GM18868 (cell line): ENCODE data around the gene ANO7.

Experiments
- ATAC-seq: cut with Tn5 transposase; IDR thresholded peaks from one replicate; pipeline ENCODE4 v1.9.1; 2021; ENCODE audit warnings: mild to moderate bottlenecking, moderate library complexity; ENCODE audit not compliant: unreplicated experiment

Gene ANO7

DNA sequence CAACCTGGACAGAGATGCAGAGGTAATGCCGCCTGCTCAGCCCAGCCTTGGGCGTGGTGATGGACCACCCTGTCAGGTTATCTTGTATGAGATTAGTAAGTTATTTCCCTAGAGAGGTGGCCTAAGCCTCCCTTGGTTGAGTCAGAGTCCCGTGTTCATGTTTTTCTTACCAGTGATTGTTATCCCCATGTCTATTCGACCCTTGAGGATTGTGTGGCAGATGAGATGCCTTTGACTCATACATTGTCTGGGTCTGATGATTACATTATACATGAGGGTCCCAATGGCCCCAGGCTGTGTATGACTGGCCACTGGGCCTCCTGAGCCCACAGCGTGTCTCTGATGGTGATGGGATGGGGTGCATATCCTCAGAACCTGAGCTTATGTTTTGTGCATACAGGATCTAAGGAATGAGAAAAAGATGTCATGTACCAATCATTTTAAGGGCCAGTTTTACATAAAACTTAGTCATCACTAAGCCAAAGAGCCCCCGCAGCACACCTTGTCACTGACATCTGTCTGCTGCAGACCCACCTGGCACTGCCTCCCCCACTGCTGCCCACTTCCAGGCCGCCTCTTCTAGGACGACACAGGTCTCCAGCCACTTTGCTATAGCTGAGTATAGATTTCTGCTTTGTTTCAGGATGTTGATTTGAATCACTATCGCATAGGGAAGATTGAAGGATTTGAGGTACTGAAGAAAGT lies 30.5 kb upstream of the ANO7 start:
- ATAC-seq: no peak

DNA sequence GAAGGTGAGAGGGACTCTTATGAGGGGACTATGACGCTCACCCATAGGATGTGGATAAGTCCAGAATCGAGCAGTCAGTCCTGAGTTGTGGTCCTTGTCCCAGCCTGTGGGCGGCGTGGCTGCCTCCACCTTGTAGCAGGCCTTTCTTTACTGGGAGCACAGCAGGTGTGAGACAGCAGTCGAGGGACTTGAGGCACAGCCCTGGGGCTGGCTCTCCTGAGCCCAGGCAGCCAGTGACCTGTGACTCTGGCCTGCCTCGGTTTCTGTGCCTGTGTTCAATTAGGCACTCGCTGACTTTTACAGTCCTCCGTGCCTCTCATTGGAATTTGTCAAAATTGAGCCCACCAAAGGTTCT lies 30.0 kb upstream of the ANO7 start:
- ATAC-seq: no peak

DNA sequence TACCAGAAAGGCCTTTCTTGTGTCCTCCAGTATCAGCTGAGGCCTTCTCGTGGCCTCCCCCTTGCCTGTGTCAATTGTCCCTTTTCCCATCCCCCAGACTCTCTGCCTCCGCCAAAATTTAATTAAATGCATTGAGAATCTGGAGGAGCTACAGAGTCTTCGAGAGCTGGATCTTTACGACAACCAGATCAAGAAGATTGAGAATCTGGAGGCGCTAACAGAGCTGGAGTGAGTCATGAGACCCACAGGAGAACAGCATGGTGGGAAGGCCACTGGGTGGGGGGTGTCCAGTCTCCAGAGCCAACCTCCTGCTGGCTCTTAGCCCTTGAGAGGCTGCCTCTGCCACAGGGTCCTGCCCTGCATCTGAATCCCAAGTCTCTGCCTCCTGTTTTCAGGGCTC lies 29.4 kb upstream of the ANO7 start:
- ATAC-seq: no peak

DNA sequence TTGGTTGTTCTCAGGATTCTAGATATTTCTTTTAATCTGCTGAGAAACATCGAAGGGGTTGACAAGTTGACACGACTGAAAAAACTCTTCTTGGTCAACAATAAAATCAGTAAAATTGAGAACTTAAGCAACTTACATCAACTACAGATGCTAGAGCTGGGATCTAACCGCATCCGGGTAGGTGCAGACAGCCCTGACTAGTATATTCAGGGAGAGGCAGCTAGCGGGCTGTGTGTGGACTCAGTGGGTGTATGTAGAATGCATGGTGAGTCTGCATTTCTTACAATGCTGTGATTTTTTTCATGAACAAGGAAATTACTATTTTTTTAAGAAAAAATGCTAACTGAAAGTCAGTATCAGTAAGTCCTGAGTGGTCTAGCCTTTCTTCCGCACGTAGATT lies 28.2 kb upstream of the ANO7 start:
- ATAC-seq: no peak

DNA sequence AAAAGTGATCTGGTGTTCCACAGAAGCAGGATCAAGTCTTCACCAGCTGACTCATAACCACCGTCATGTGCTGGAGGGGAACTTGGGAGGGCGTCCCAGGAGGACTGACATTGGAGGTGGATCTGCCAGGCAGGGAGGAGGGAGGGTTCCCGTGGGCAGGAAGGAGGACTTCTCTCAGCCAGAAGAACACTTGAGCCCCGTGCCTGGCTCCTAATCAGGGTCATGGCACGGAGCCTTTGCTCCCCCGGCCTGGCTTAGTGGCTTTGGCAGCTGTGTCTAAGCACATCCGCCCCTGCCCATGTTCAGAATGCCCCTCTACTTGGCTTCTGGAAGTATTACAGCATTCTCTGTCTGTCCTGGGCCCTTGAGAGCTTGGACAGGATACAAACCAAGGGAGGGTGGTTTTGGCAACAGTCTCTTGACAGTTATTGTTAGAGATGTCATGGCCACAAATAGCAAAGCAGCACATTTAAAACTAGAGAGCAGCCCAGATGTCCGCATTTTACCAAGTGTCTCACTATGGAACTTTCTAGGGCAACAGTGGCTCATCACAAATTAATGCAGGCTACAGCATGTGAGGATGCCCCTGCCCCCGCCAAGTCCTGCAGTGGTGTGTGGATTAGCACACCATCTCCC lies 26.7 kb upstream of the ANO7 start:
- no peak for ATAC-seq

DNA sequence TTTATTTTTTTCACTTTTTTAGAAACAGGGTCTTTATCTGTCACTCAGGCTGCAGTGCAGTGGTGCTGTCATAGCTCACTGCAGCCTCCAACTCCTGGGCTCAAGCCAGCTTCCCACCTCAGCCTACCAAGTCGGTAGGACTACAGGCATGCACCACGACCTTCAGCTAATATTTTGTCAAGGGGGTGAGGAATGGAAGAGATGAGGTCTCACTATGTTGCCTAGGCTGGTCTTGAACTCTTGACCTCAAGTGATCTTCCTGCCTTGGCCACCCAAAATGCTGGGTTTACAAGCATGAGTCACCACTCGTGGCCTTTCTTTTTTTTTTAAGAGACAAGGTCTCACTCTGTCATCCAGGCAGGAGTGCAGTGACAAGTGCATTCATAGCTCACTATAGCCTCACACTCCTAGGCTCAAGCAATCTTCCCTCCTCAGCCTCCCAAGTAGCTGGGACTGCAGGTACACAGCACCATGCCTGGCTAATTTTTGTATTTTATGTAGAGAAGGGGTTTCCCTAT lies 24.8 kb upstream of the ANO7 start:
- no peak for ATAC-seq

DNA sequence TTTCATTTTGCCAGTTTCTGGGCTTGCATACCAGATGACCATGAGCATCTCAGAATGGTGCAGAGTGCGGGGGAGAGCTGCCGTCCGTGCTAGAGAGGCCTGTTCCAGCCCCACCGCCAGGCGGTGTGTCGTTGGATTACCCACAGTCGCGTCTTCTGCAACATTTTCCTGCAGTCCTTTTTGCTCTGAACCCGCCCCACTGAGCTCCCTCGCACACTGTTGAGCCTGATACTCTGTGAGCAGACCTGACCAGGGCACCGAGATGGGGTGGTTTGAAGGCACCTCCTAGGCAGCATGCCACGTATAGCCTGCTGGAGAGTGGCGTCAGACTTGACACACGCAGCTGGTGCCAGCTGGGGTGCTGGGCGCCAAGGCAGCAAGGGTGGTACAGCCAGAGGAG lies 20.1 kb upstream of the ANO7 start:
- ATAC-seq: no peak

DNA sequence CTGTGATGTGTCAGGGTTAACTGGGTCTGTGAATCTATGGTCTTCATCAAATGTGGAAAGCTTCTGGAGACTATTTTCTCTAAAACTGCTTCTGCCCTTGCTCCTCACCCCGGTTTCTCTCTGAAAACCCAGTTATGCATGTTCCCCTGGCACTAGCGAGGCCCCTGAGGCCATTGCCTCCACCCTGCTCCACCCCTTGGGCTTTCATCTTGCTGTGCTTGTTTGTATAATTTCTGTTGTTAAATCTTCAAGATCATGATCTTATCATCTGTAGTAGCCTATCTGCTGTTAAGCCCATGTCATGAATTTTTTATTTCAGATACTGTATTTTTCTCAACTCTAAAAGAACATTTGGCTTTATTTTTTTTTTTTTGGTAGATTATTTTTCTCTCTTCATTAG lies 14.9 kb upstream of the ANO7 start:
- ATAC-seq: no peak

DNA sequence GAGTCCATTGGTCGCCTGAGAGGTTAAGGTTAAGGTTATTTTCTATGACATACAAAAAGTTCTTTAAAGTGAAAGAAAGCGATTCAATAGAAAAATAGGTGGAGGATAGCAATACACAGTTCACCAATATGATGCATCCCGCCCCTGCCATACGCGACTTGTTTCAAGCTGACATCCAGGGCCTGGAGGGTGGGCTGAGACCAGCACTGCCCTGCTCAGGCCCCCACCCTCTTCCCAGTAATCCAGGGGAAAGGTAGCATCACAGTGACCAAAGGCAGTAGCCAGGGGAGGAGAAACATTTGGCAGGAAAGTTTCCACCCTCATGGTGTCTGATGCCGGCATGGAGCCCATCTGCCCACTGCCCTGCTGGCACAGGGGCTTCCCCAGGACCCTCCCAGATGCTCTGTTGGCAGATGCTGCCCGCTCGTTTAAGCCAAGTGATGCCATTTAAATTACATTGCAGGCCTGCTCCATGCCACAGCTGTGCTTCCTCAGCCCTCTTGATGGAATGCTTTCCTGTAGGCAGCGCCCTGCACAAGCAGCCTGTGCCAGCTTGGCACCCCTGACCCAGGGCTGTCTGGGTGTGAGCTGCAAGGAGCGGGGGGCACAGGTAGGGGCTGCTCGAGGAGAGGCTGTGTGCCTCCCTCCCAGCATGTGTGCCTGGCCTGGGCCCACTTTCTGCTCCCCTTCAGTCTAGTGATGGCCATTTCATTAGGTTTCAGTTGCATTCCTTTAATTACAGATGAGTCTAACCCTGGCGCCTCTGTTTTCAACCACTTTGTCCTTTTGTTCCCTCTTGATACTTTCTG lies 10.7 kb upstream of the ANO7 start:
- no peak for ATAC-seq

DNA sequence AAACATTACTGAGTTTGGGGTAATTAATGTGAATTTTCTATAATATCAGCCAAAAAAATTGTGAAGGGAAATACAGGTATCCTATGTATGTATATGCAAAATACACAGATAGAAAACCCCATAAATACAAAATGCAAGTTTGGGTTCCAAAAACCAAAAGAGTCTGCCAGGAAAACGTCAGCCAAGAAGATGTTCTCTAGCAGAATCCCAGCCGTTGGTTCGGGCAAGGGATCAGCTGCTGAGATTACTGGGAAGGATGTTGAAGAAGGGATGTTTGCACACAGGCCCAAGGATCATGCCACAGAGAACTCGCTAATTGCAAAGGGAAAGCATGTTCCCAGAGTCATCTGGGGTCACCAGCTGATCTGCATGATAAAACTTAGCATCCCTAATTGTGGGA lies 9.5 kb upstream of the ANO7 start:
- ATAC-seq: no peak

DNA sequence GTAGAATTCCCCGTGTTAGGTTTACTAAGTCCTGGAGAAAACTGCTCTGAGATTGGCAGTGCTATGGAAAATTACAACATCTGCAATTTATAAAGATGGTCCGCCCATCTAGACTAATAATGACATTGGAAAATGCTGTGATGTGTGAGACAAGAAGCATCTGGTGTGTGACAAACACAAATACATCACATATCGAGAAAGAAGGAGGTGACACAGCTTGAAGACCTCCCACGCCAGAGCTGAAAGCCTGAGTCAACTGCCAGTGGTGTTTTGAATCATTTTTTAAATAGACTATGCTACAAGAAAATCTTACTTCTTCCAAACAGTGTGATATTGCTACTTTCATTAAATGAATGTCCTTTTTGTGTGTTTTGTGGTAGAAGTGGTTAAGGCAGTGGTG lies 8.6 kb upstream of the ANO7 start:
- no peak for ATAC-seq

DNA sequence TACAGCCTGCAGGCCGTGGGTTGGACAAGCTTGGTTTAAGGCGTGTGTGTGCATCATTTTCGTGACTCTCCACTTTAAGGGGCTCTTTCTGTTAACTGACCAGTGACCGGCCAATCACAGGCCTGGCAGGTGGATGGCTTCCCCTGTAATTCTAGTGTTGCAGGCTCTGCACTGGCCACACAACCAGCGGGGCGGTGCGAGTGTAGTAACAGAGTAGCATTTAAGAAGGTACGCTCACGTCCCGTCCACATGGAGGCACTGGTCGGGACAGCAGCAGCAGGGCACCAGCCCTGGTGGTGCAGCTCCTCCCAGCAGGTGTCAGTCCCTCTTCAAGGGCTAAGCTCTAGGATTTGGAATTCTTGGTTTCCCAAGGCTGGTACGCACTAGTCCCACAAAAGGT lies 8.0 kb upstream of the ANO7 start:
- ATAC-seq: no peak

DNA sequence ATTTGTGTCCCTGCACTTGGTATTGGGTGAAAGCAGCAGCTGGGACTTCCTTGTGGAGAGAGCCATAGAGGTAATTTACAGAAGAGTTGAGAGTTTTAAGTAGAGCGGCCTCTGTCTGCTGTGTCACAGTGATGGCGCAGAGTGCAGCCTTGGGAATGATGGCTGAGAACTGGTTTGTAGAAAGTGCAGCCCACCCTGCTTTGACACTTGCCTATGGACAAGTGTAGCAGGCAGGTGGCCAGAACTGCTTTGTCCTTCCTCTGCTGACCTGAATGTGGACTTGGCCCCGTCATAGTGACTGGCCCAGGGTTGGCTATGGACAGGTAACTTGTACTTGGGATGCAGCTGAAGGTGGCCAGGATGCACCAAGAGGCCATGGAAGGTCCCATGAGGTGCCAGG lies 6.4 kb upstream of the ANO7 start:
- no peak for ATAC-seq

DNA sequence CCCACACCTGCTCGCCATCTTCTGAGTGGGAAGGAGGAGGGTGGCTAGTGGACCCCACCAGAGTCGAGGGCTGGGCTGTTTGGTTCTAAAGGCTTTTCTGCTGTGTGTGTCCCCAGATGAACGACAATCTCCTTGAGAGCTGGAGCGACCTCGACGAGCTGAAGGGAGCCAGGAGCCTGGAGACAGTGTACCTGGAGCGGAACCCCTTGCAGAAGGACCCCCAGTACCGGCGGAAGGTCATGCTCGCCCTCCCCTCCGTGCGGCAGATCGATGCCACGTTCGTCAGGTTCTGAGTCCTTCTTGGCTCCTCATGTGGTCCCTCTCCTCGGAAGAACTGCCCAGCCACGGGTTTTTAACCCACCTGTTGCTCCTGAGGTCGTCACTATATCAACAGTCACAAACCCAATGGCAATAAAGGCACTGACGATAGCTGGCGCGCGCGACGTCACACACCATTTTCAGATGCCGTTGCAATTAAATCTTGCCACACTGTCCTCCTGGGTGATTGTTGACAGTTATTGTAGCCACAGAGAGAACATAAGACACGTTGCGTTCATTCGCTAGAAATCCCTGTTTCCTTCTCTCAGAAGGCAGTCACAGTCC lies 5.8 kb upstream of the ANO7 start:
- ATAC-seq: no peak

DNA sequence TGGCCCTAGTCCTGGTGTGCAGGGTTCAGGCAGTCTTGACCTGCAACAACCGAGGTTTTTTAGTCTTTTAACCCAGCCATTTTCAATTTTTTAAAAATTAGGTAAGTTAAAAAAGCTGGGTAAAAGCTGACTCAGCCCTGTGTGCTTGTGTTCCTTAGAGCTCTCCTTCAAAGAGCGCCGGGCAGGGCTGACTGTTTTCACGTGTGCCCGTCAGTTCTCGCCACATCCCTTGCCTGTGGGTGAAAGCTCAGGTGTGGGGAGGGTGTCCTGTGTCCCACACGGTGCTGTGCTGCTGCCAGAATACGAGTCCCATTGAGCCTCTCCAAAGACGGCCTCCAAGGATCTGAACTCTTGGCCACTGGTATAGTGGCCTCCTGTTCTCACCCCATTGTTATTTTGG lies 5.3 kb upstream of the ANO7 start:
- no peak for ATAC-seq

DNA sequence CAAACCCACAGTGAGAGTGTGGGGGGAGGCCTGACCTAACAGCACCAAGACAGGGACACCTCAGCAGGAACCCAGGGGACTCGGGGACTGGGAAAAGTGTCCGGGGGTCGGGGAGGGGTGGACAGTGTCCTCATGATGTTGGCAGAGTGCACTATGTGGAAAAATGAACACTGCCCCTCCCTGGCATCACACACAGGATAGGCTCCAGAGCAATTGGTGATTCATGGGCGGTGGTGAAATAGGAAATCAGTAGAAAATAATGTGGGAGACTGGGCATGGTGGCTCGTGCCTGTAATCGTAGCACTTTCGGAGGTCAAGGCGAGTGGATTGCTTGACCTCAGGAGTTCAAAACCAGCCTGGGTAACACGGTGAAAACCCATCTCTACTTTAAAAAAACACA lies 3.6 kb upstream of the ANO7 start:
- ATAC-seq: no peak

DNA sequence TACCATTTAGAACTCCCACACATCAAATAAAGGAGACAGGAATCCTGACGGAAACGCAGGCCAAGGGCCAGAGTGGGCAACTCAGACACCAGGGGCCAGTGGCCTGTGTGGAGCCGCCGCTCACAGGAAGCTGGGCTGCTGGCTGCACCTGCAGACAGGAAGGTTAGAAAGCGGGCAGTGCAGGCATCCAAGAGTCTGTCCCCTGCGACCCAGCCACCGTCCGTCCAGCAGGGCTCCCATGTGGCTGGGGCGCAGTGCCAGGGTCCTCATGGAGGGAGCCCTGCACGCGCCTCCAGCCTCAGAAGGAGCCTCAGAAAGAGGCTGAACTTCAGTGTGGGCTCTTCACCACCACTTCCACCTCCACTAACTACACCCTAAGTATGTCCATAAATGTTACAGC lies 2.5 kb upstream of the ANO7 start:
- no peak for ATAC-seq

DNA sequence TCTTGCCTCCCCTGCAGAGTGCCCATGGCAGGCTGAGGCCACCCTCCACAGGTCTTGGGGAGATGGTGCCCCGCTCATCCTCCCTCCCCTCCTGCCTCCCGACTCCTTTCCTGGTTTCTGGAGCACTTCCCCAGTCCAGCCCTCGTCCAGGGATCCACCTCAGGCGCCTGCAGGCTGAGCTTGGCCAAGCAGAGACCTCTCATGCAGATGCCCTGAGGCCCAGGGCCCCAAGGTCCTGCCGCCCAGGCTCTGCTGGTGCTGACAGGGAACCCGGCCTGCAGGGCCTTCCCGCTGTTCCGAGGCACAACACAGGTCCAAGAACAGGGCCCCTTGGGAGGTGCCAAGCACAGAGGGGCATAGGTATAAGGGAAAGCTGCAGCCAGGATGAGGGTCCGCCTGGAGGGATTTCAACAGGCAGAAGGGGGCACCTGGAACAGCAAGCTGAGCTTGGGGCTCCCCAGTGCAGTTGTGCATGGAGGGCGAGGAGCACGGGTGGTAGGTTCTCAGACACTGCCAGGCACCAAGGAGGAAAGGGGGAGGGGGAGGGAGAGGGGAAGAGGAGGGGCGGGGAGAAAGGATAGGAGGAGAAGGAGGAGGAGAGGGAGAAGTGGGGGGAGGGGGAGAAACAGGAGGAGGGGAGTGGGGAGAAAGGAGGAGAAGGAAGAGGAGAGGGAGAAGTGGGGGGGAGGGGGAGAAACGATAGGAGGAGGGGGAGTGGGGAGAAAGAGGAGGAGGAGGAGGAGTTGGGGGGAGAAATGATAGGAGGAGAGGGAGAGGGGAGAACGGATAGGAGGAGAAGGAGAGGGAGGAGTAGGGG lies 1.2 kb upstream of the ANO7 start:
- ATAC-seq: no peak

DNA sequence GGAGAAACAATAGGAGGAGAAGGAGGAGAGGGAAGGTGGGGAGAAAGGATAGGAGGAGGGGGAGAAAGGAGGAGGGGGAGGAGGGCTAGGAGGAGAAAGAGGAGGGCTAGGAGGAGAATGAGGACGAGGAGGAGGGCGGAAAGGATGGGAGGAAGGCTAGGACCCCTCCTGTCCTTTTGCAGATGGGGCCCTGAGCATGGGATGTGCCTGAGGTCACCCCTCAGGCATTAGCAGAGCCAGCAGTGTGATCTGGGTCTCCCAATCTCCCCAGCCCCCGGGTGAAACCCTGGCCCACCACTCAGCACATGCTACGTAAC lies 601 bp upstream of the ANO7 start:
- no peak for ATAC-seq

DNA sequence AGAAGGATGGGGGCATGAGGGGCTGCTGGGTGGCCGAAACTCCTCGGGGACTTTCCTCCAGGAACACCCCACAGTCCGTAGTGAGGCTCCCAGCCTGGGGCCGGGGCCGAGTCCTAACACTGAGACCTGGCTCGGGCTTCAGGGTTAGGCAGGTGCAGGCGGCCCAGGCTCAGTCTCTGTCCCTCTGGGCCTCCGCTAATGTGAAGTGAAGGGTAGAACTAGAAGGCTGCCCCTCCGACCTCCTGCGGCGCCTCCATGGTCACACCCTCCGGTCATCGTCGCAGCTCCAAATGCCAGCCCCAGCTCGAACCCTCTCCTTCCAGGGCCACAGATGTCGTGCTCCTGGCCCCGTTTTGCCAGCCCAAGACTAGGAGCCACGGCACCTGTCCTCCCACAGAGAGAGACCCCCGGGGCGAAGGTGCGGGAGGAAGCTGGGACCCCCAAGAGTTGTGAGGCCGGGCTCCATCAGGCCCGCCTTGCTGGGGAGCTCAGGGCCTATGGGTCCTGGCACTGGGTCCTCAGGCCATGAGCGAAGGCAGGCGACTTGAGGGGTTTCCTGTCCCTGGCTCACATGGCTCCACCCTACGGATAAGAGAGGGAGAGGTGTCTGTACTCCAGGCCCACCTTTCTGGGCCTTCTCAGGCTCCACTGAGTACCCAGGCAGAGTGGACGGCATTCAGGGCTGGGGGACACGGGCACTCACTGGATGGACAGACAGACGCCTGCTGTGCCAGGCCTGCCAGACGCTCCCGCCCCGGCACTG lies 797 bp downstream of the ANO7 start:
- no peak for ATAC-seq
